Mucosa of rectum (tissue), 2 donors: ENCODE results near the gene RP9.
A peak's percentile ranks its signal among the peaks of the same experiment; 100 is the strongest.

Source experiments
- H3K27ac ChIP-seq, 2 donors: one replicate each; pipeline ENCODE4 v1.7.0; 2013; ENCODE audit warnings: inconsistent platforms in 2 of 2, low read depth in 2 of 2, low read length in 2 of 2
- H3K27me3 ChIP-seq, 2 donors: one replicate each; pipeline ENCODE4 v1.7.0; 2013; ENCODE audit warnings: low read length in 2 of 2; ENCODE audit not compliant: control insufficient read depth in 2 of 2, insufficient read depth in 2 of 2
- H3K36me3 ChIP-seq, 2 donors: one replicate each; pipeline ENCODE4 v1.7.0; 2013; ENCODE audit warnings: low read length in 2 of 2; ENCODE audit not compliant: control insufficient read depth in 2 of 2, insufficient read depth in 2 of 2
- H3K4me1 ChIP-seq, 2 donors: one replicate each; pipeline ENCODE4 v1.7.0; 2013; ENCODE audit warnings: low read length in 2 of 2, mild to moderate bottlenecking in 1 of 2; ENCODE audit not compliant: control insufficient read depth in 2 of 2, insufficient read depth in 2 of 2
- H3K4me3 ChIP-seq, 2 donors: one replicate each; pipeline ENCODE4 v1.7.0; 2013; ENCODE audit warnings: low read length in 2 of 2
- H3K9ac ChIP-seq, 2 donors: one replicate each; pipeline ENCODE4 v1.7.0; 2013; ENCODE audit warnings: low read length in 2 of 2, low read depth in 1 of 2, mild to moderate bottlenecking in 1 of 2
- H3K9me3 ChIP-seq, 2 donors: one replicate each; pipeline ENCODE4 v1.7.0; 2013; ENCODE audit warnings: low read length in 2 of 2; ENCODE audit not compliant: control insufficient read depth in 2 of 2
- donor health status: healthy.
- donor health status: Normal muscosa, but diverticular disease.

Gene RP9

DNA sequence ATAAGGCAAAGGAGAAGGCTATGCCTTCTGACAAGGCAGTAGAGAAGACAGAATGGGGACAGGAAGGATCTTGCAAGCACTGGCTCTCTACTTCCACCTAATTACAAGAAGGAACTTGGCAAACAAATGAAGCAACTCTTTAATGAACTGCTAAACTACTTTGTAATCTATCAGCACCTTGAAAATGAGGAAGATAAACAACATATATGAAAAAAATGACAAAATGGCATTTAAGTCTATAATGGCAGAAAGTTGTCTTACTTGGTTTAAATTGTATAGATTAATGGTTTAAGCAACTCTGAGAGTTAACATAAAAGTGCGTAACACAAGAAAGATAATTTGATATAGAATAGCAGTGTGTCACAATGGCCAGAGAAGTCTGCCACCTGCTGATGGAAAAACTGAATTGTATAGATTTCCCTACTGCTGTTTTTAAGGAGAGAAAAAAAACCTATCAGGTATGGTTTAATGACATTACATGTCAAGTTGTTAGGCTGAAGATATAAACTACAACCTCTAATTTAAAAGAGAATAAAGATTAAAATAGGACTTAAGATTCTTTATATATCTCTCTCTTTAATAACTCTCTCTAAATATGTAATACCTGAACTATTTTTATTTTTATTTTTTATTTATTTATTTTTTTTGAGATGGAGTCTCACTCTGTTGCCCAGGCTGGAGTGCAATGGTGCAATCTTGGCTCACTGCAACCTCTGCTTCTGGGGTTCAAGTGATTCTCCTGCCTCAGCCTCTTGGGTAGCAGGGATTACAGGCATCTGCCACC is 58.5 kb downstream of the RP9 start:
- no peaks in the 10 kb centered on the region for H3K36me3 ChIP-seq
- no peaks in the 10 kb centered on the region for H3K27me3 ChIP-seq
- H3K4me1 ChIP-seq = peaks cover 8 to 9% of the 10 kb centered on the region in 2 donors
- H3K27ac ChIP-seq = peak overlapping the region; percentile 56 to 67
- H3K9ac ChIP-seq = peak overlapping the region in 1 of 2 donors; percentile 57
- no peak overlapping the region for H3K4me3 ChIP-seq
- H3K9me3 ChIP-seq = no peaks in the 10 kb centered on the region

GRCh38 chr7:33048704-33049103 is 60.5 kb downstream of the RP9 start:
- Histone ChIP-seq H3K27me3 (no peaks in the 10 kb centered on the region), H3K27ac (no peak overlapping the region), H3K9me3 (no peaks in the 10 kb centered on the region), H3K4me3 (no peak overlapping the region), H3K36me3 (no peaks in the 10 kb centered on the region), H3K4me1 (peaks cover 8 to 10% of the 10 kb centered on the region in 2 donors), H3K9ac (no peak overlapping the region)

GRCh38 chr7:33048257-33048656 is 60.9 kb downstream of the RP9 start:
- no peak overlapping the region for H3K27ac ChIP-seq
- no peak overlapping the region for H3K4me3 ChIP-seq
- H3K9ac ChIP-seq = no peak overlapping the region
- peaks cover 8 to 14% of the 10 kb centered on the region in 2 donors for H3K4me1 ChIP-seq
- no peaks in the 10 kb centered on the region for H3K27me3 ChIP-seq
- no peaks in the 10 kb centered on the region for H3K9me3 ChIP-seq
- H3K36me3 ChIP-seq = no peaks in the 10 kb centered on the region

- no peaks in the 10 kb centered on the region for H3K36me3 ChIP-seq
- peak overlapping the region; percentile 92 to 94 for H3K27ac ChIP-seq
- peaks cover 2 to 30% of the 10 kb centered on the region in 2 donors for H3K4me1 ChIP-seq
- H3K9ac ChIP-seq = no peak overlapping the region
- H3K4me3 ChIP-seq = peak overlapping the region in 1 of 2 donors; percentile 47
- no peaks in the 10 kb centered on the region for H3K9me3 ChIP-seq
- no peaks in the 10 kb centered on the region for H3K27me3 ChIP-seq
These were observed 64.2 kb downstream of the RP9 start for GRCh38 chr7:33044986-33045385.
